Measurements from ENCODE around the gene TCEANC.

DNA sequence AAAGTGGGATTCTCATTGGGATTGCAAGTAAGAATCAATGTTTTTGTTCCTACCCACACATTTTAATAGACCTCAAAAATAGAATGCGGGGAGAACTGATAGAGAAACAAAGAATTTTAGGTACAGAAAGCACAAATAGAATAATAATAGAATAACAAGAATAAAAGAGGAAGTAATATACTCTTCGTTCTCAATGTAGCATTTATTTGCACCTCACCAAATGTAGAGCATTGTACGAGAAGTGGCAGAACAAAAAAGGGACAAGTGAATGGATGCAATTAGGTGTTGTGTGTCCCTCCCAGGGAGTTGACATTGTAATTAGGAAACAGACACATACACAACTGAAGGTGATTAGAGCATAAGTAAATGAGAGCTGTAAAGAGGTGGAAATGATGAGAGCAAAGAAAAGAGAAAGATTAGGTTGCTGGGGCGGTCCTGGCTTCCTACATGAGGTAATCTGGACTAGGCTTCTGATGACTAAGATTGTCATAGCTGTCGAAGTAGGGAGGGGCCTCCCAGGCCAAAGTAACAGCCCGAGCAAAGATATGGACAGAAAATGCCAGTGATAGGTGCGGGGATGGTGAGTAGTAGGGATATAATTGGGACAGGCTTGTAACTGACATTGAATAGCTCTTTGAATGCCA, 46.4 kb downstream of the TCEANC start:
- no peak for TF ChIP-seq POLR2AphosphoS5 (IDR thresholded peaks at IDR 0.05; ENCODE audit: borderline replicate concordance, low read depth, low read length)
- TF ChIP-seq EZH2 (IDR thresholded peaks at IDR 0.05): no peak

Measured in SK-N-MC (cell line).